ENCODE measurements around the gene ARPP21.

The ARPP21 gene

DNA sequence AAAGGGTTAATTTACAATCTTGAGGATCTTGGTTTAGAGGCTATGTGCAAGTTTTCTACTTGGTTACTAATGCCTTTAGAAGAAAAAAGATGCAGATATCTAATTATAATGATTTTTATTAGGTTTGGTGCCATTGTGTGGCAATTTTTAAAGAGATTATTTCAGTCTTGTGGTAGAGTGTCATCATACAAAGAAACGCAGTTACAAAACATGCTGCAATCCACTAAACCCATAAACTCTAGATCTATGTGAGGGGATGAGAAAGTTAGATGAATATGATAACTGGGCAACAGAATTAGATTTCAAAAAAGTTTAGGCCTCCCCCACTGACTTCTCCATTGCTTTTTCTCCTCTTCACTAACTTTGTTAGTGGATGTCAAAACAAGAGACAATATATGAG is 106.0 kb downstream of the ARPP21 start:
- TF ChIP-seq, protein P1, sequence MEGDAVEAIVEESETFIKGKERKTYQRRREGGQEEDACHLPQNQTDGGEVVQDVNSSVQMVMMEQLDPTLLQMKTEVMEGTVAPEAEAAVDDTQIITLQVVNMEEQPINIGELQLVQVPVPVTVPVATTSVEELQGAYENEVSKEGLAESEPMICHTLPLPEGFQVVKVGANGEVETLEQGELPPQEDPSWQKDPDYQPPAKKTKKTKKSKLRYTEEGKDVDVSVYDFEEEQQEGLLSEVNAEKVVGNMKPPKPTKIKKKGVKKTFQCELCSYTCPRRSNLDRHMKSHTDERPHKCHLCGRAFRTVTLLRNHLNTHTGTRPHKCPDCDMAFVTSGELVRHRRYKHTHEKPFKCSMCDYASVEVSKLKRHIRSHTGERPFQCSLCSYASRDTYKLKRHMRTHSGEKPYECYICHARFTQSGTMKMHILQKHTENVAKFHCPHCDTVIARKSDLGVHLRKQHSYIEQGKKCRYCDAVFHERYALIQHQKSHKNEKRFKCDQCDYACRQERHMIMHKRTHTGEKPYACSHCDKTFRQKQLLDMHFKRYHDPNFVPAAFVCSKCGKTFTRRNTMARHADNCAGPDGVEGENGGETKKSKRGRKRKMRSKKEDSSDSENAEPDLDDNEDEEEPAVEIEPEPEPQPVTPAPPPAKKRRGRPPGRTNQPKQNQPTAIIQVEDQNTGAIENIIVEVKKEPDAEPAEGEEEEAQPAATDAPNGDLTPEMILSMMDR (conservative IDR thresholded peaks at IDR 0.05) = no peak
- no peak for TF ChIP-seq ZFX (IDR thresholded peaks at IDR 0.05)
- no peak overlapping the region for H3K27ac ChIP-seq

DNA sequence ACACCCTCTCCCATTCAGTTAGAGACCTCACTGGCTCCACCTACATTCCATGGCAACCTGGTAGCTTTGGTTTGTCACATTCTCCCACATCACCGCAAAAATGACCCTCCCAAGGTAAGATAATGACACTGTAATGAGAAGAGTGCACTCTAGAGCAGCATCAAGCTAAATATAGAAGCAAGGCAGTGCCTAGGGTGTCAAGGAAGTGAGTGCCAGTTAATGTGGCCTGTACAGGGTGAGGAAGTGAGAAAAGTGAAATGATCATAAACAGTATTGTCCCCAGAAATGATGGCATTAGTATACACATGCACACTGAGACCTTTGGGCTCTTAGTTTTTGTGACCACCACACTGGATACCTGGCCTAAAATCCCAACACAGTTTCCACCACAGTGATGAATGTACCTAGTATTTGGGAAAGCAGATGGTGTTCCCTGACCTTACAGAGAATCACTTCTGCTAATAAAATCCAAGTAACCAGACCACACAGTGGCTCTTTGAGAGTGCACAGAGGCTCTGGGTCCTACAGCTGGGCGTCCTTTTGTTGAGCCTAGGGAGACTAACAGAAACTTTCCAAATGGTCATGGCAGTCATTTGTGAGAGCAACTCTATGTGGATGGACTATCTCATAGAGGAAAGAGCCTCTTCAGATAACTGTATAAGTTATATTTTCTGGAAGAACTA is 106.6 kb downstream of the ARPP21 start:
- no peak overlapping the region for H3K27ac ChIP-seq
- TF ChIP-seq ZFX (IDR thresholded peaks at IDR 0.05) = no peak
- TF ChIP-seq, protein P1 (conservative IDR thresholded peaks at IDR 0.05) = no peak

DNA sequence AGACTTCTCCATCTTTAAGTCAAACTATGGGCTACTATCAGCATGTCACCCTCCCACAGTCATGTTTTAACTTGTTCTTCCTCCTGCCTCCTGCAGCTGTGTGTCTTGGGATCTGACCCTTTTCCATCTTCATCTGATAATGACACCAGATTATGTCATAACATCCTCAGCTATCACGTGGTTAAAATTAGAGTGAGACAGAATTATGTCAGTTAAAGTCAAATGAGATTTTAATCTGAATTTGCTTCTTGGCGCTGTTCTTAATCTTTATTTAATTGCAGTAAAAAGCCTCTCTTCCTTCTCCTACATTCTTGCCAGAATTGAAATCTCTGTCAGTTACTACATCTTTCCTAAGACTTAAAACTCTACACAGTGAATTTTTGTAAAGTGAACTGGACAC is 107.2 kb downstream of the ARPP21 start:
- H3K27ac ChIP-seq = no peak overlapping the region
- TF ChIP-seq ZFX (IDR thresholded peaks at IDR 0.05) = no peak
- TF ChIP-seq, protein P1 (conservative IDR thresholded peaks at IDR 0.05) = no peak

DNA sequence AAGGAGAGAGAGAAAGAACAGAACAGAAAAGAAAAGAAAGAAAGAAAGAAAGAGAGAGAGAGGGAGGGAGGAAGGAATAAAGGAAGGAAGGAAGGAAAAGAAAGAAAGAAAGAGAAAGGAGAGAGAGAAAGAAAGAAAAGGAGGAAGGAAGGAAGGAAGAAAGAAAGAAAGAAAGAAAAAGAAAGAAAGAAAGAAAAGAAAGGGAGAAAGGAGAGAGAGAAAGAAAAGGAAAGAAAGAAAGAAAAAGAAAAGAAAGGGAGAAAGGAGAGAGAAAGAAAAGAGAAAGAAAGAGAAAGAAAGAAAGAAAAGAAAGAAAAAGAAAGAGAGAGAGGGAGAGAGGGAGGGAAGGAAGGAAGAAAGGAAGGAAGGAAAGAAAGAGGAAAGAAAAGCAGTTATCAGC is 108.8 kb downstream of the ARPP21 start:
- TF ChIP-seq, protein P1 (conservative IDR thresholded peaks at IDR 0.05) = no peak
- no peak for TF ChIP-seq ZFX (IDR thresholded peaks at IDR 0.05)
- H3K27ac ChIP-seq = no peak overlapping the region

DNA sequence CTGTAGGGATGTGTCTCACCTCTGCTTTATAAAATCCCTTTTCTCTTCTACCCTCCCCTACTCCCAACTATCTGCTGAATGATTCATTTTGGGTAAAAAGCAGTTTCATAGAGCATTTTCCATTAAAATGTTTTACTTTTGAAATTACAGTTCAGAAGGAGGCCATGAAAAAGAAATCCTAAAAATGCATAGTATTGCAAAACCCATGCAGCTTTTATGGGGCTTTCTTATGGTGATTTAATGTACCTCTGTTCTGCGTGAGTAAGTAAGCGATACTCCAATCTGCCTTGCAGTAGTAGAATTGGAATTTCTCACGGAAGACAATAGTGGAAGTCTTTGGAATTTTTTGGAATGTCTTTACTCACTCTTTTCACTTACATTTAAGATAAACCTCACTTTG is 111.9 kb downstream of the ARPP21 start:
- no peak overlapping the region for H3K27ac ChIP-seq
- TF ChIP-seq, protein P1 (conservative IDR thresholded peaks at IDR 0.05) = no peak
- TF ChIP-seq ZFX (IDR thresholded peaks at IDR 0.05) = no peak

DNA sequence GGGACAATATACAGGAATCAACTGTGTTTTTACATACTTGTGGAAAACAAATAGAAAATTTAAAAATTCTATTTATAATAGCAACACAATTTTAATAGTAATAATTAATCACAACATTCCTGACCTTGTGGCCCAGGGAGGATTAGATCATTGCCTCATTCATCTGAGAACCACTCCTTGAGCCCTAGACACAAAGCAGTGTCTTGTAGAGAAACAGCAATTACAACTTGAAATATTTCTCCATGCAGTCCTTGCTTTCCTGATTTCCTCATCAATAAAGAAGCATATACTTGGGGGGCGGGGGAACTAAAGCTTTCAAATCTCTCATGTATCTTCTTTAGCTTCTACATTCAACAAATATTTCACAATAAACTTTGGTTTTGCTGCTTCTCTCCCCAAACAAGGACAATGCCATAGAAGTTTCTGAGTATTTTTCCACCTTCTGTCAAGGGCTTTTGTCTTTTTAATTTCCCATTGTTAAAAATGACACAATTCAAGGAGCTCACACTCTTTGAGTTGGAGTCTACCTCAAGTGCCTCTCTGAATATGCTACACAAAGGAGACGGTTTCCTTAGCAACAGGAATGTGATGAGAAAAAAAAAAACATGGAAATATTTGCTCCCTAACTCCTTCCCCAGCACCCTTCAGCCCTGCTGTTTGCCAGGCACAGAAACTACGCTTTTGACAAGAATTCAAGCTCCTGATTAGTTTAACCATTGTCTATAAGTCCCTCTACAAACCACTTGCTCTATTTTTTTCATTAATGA is 118.8 kb downstream of the ARPP21 start:
- H3K27ac ChIP-seq = no peak overlapping the region
- TF ChIP-seq, protein P1 (conservative IDR thresholded peaks at IDR 0.05) = no peak
- no peak for TF ChIP-seq ZFX (IDR thresholded peaks at IDR 0.05)

DNA sequence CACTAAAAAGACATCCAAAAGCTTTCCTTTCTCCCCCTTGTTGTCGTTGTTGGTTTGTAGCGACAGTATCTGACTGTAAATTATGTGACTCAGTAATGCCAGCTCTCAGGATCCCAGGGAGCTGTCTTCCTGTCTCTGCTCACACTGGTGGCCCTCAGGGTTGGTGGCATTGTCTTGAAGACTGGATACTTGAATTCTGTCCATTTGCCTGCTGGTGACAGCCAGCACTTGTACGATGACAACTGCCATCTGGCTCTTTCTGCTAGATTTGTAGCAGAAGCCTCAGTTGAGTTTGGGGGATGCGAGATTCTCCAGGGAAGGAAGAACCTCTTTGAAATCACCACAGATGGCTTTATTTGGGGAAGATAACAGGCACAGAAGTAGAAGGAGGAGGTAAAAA is 120.8 kb downstream of the ARPP21 start:
- no peak for TF ChIP-seq ZFX (IDR thresholded peaks at IDR 0.05)
- TF ChIP-seq, protein P1 (conservative IDR thresholded peaks at IDR 0.05) = no peak
- H3K27ac ChIP-seq = no peak overlapping the region
